GM18861 (cell line): ENCODE data around the gene KIF19.
"Not testable (repeated sequence)": the region's sequence is repeated elsewhere in the genome, so short reads cannot be mapped to it uniquely, and the experiment has no call there.

Experiments used
- ATAC-seq: cut with Tn5 transposase; IDR thresholded peaks from one replicate; pipeline ENCODE4 v1.9.1; 2021; ENCODE audit not compliant: unreplicated experiment

Gene KIF19, protein sequence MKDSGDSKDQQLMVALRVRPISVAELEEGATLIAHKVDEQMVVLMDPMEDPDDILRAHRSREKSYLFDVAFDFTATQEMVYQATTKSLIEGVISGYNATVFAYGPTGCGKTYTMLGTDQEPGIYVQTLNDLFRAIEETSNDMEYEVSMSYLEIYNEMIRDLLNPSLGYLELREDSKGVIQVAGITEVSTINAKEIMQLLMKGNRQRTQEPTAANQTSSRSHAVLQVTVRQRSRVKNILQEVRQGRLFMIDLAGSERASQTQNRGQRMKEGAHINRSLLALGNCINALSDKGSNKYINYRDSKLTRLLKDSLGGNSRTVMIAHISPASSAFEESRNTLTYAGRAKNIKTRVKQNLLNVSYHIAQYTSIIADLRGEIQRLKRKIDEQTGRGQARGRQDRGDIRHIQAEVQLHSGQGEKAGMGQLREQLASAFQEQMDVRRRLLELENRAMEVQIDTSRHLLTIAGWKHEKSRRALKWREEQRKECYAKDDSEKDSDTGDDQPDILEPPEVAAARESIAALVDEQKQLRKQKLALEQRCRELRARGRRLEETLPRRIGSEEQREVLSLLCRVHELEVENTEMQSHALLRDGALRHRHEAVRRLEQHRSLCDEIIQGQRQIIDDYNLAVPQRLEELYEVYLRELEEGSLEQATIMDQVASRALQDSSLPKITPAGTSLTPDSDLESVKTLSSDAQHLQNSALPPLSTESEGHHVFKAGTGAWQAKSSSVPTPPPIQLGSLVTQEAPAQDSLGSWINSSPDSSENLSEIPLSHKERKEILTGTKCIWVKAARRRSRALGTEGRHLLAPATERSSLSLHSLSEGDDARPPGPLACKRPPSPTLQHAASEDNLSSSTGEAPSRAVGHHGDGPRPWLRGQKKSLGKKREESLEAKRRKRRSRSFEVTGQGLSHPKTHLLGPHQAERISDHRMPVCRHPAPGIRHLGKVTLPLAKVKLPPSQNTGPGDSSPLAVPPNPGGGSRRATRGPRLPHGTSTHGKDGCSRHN

GRCh38 chr17:74325743-74326379, at the start of gene KIF19:
TSS of gene KIF19 (plus strand) at chr17:74326226. CDS start at chr17:74326350, 124 bp downstream.
- no peak for ATAC-seq

DNA sequence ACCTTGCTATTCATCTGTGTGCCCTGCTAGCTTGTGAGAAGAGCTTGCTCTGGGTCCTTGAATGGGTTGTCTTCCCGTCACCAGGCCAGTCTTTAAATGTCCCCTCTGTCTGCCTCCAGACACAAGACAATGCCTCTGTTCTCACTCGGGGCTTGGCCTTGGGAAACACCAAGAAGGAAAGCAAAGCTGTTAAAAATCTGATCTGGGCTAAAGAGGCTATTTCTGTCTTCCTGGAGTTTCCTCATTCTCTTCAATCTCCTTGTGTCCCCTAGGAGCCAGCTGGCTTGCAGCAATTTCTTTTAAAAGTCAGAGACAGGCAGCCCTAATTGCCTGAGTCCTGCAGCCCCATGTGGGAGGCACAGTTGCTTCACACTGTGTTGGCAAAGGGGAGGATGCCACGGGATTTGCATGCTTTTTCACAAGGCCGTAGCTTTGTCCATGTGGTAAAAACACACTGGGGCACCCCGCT, 49.5 kb upstream of the KIF19 start:
- no peak for ATAC-seq

DNA sequence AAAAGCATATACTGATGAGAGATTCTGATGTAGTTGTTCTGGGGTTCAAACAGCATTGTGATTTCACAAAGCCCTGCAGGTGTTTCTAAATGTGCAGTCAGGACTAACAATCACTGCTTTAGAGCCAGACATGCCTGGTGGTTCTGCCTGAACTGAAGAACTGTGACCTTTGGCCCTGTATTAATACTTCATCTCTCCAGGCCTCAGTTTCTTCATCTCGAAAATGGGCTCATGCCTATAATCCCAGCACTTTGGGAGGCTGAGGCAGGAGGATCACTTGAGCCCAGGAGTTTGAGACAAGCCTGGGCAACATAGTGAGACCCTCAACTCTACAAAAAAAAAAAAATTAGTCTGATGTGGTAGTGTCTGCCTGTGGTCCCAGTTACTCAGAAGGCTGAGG, 48.1 kb upstream of the KIF19 start:
- ATAC-seq, result no peak

DNA sequence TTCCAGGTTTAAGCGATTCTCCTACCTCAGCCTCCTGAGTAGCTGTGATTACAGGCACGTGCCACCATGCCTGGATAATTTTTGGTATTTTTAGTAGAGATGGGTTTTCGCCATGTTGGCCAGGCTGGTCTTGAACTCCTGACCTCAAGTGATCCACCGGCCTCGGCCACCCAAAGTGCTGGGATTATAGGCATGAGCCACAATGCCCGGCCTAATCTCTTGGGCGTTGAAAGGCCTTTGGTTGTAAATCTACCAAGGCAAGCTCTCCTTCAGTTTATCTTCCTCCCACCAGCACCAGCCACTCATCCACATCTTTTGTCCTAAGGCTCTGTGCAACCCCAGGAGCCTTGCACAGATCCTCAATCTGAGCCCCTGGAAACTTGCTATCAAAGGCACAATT, 46.4 kb upstream of the KIF19 start:
- not testable (repeated sequence) for ATAC-seq

DNA sequence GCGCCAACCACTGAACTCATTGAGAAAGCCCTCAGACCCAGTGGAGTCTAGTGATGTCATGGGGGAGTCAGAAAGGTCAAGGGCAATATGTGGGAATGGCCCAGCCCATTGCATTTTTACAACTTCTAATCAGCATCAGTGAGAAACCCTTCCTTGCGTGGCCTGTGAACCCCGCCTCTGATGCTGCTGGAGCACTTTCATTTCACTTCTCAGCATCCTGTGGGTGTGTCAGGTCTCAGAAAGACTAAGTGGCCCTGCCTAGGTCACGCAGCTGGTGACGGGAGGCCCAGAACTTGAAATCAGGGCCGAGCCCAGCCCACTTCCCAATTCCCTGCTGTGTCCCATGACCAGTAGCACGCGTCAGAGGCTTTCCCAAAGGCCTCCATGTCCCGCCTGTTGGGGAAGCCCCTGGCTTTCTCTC, 45.9 kb upstream of the KIF19 start:
- no peak for ATAC-seq

DNA sequence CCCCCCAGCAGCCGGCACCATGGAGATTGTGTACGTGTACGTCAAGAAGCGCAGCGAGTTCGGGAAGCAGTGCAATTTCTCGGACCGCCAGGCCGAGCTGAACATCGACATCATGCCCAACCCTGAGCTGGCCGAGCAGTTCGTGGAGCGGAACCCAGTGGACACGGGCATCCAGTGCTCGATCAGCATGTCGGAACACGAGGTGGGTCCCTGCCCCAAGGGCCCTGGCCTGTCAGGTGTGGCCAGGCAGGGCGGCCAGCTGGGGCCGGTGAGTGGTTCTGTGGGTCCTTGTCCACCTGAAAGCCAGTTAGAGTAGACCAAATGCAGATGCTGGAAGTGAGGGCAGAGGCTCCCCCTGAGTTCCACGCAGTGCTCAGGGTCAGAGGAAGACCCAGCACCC, 44.2 kb upstream of the KIF19 start:
- no peak for ATAC-seq

- not testable (repeated sequence) for ATAC-seq
Observed at GRCh38 chr17:74282274-74282586, 43.8 kb upstream of the KIF19 start.

GRCh38 chr17:74282587-74283370, 43.2 kb upstream of the KIF19 start:
- no peak for ATAC-seq

GRCh38 chr17:74283371-74283673, 42.7 kb upstream of the KIF19 start:
- no peak for ATAC-seq

- ATAC-seq, result no peak
Observed at GRCh38 chr17:74287031-74287602, 38.9 kb upstream of the KIF19 start.

DNA sequence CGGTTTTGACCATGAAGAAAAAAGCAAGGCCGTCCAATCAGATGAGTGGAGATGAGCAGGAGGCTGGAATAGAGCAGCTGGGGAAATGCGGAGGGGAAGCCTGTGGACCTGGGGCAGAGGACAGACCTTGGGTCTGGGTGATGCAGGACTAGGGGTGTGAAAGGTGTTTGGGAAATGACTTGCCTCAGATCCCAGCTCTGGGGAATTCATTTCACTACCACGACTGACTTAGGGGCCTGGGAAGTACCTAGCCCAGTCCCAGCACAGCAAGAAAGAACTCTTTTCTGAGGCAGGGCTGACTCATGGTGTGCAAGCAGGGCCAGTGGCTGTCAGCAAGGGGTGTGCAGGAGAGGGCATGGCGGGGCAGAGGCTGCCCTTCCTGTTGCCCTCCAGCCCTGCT, 37.2 kb upstream of the KIF19 start:
- ATAC-seq, result no peak

DNA sequence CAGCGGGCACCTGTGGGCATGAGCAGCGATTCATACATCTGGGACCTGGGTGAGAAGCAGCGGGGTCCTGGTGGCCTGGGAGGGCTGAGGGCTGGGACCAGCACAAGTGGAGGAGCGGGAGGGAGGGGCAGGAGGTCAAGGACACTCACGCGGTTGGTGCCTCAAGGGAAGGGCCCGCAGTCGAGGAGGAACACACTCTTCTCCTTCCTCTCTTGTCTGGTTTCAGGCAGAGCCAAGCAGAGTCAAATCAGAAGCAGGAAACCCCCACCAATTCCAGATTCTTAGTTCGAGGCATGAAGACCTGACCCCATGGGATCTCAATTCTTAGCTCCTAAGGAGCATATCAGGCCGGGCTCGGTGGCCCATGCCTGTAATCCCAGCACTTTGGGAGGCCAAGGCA, 36.3 kb upstream of the KIF19 start:
- ATAC-seq, result no peak

- no peak for ATAC-seq
Observed at GRCh38 chr17:74290340-74290739, 35.7 kb upstream of the KIF19 start.

DNA sequence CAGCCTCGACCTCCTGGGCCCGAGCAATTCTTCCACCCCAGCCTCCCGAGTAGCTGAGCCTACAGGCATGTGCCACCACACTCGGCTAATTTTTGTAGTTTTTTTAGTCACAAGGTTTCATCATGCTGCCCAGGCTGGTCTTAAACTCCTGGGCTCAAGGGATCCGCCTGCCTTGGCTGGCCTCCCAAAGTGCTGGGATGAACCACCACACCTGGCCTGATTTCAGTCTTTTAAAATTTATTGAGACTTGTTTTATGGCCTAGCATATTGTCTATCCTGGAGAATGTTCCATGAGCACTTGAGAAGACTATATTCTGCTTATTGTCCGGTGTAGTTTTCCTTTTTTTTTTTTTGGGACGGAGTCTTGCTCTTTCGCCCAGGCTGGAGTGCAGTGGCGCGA, 33.5 kb upstream of the KIF19 start:
- no peak for ATAC-seq

GRCh38 chr17:74295625-74296547, 30.1 kb upstream of the KIF19 start:
- ATAC-seq, result no peak

DNA sequence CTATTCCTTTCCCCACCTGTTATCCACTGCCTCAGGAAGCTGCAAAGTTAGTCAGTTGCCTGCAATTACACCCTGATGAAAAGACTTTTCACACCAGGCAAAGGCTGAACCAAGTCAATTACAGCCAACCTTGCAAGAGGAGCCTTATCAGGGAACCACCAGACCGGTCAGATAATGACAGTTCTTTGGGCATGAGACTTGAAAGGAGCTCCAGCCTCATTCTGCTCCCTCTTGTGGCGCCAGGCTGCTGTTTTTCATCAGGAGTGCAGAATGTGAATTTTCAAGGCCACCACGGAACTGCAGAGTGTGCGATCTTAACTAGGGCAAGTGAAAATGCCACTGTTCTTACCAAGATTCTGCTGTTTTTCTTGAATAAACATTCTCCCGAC, 29.5 kb upstream of the KIF19 start:
- no peak for ATAC-seq

DNA sequence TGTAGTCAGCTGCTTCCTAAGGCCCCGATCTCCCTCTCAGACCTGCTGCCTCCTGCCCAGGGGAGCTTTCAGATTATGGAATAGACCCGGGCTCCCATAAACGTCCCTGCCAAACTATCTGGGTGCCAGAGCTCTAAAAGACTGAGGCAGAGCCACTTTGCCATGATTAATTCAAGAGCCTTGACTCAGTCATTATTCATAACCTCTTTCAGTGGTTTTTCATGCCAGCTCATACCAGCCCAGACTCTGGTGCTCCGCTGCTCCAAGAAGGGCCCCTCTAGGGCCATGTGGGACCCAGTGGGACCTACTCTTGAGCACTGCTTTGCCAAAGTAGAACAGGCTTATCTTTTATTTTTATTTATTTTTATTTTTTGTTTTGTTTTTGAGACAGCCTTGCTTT, 28.1 kb upstream of the KIF19 start:
- ATAC-seq, result no peak

DNA sequence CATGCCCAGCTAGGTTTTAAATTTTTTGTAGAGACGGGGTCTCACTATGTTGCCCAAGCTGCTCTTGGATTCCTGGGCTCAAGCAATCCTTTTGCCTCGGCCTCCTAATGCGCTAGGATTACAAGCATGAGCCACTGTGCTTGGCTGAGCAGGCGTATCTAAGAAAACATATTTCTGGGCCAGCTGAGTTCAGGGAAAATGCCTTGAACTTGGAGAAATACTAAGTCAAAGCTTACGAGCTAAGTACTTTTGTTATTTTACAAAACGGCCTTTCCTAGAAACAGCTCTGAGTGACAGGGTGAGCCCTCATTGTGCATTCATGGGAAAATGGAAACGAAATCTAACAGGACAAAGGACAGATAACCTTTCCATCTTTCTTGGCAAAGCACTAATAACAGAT, 27.2 kb upstream of the KIF19 start:
- no peak for ATAC-seq

GRCh38 chr17:74299226-74300009, 26.6 kb upstream of the KIF19 start:
- ATAC-seq, result no peak
